GM18511 (cell line): ENCODE results near the gene ARHGEF33.

ENCODE experiments used
- ATAC-seq: cut with Tn5 transposase; IDR thresholded peaks from one replicate; pipeline ENCODE4 v1.9.1; 2021; ENCODE audit warnings: mild to moderate bottlenecking, moderate library complexity; ENCODE audit not compliant: unreplicated experiment

The ARHGEF33 gene

DNA sequence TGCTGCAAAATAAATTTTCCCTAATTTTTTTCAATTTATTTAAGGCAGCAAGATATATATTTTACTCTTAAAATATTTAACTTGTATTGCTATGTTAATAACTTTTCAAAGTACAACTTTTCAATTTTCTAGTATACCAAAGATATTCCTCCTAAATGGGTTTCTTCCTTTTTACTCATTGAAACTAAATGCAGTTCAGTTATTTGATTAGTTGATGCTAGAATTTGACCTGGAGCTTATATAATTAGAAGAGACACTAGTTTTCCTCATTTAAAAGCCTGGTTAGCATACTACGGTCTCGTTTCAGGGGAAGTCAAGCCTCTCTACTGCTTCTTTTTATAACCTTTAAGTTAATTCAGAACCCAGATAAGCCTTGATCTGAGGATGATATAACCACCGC lies at the start of gene ARHGEF33:
ARHGEF33 (plus strand) TSS at position 301 of the 400 bp plus-strand sequence. CDS start 29,573 bp downstream, outside the sequence.
- ATAC-seq = no peak

DNA sequence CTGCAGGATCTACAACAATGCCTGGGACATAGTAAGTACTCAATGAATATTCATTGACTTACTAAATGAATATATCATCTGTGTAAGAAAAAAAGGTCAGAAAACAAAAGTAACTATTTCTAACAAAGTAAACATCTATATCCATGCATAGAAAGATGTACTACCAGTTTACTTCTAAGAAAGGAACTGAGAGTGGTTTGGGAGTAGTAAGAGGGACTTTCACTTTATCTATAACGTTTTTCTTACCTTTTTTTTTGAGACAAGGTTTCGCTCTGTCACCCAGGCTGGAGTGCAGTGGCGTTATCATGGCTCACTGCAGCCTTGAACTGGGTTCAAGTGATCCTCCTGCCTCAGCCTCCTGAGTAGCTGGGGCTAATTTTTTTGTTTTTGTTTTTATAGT lies 39.6 kb upstream of the ARHGEF33 start:
- ATAC-seq = peak; percentile 83

DNA sequence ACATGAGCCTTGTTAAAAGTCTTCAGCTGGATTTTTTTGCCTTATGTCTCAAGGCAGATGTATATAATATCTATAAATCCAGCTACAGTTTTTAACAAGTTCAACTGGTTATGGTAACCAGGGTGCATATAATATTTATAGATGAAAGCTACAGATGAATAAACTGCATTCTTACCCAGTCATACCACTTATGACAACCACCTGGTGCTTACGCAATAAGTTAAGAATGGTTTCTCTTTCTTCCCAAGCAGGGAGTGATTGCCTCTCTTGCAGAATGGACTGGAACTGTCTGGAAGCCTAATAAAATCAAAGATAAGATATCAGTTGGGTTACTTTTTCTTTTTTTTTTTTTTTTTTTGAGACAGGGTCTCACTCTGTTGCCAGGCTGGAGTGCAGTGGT lies 33.5 kb upstream of the ARHGEF33 start:
- no peak for ATAC-seq

DNA sequence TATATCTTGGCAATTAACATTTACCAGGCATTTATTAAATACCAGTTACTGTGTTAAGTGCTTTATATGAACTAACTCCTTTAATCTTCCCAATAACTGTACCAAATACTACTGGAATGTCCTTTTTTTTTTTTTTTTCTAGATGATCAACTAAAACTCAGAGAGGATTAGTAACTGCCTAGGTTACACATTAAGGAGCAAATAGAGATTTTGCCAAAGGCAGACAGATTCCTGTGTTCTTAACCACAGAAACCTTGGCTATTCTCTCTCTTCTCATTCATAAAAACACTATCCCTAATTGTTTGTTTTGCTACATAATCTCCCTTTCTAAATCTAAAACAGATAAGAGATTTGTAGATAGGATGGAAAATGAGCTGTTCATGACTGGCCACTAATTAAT lies 27.2 kb upstream of the ARHGEF33 start:
- ATAC-seq = no peak

DNA sequence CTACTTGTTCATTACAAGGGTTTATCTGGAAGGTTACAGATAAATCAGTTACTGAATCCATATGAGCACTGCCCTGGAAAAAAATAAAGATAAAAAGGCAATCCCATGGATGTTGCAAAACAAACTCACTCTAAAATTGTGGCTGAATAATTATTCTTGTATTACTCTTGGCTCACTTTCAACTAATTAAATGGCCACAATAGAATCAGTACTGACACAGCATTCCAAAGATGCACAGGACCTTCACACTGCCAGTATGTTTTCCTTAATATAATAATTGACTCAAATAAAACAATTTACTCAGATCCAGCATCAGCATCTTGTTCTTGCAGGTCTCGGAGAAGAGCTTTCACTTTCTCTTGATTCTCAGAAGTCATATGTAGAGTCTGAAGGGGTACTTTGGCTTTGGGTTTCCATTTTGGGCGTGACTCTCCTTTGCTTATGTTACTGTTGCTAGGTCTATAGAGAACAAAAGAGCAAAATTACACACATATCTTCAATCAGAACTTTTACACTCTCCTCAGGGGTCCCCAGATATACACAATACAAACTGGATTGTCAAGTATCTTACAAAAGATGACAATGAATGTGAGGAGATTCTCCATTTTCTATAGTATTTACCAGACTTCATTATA lies 26.5 kb upstream of the ARHGEF33 start:
- no peak for ATAC-seq

DNA sequence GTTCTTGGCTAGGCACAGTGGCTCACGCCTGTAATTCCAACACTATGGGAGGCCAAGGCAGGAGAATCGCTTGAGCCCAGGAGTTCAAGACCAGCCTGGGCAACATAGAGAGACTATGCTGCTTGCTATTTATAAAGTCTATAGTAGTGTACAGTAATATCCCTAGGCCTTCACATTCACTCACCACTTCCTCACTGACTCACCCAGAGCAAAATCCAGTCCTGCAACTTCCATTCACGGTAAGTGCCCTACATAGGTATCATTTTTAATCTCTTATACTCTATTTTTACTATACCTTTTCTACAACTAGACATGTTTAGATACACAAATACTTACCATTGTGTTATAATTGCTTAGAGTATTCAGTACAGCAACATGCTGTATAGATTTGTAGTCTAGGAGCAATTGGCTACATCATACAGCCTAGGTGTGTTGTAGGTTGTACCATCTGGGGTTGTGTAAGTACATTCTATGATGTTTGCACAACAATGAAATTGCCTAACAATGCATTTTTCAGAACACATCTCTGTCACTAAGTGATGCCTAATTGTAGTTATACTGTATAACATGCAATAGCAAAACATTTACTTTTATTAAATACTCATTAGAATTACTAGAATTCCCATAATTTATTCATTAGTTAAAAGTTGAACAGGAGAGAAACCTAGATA lies 22.8 kb upstream of the ARHGEF33 start:
- ATAC-seq = no peak

DNA sequence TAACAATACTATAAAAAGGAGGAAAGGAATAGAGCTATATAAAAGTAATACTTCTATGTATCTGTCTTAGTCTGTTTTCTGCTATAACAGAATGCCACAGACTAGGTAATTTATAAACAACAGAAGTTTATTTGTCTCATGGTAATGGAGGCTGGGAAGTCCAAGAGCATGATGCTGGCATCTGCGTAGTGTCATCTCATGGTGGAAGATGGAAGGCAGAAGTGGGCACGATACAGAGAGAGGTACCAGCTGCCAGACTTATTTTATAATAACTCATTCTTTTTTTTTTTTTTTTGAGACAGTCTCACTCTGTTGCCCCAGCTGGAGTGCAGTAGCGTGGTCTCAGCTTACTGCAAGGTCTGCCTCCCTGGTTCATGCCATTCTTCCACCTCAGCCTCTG lies 18.2 kb upstream of the ARHGEF33 start:
- no peak for ATAC-seq

DNA sequence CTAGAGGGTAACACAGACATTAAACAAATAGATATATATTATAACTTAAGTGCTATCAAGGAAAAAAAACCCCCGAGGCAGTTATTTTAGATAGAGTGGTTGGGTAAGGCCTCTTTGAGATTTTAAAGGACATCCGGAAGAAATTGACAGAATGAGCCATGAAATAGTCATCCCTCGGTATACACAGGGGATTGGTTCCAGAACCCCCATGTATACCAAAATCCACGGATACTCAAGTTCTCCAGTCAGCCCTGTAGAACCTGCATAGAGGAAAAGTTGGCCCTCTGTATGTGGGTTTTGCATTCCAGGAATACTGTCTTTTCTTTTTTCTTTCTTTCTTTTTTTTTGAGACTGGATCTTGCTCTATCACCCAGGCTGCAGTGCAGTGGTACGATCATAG lies 15.9 kb upstream of the ARHGEF33 start:
- ATAC-seq = no peak

DNA sequence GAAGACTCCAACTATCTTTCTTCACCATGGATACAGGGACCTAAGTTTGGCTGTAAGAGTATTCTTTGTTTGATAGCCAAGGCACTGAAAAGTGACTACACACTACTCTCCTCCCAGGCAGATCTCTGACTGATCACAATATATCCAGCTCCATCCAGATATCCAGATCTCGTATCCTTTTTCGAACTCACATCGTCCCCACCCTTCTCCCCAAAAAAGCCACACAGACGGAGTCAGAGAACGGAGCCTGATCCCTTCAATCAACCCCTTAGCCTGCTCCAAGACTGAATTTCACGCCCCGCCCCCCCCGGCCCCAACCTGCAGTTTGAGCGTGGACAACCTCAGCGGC lies 14.5 kb upstream of the ARHGEF33 start:
- ATAC-seq = peak; percentile 7

DNA sequence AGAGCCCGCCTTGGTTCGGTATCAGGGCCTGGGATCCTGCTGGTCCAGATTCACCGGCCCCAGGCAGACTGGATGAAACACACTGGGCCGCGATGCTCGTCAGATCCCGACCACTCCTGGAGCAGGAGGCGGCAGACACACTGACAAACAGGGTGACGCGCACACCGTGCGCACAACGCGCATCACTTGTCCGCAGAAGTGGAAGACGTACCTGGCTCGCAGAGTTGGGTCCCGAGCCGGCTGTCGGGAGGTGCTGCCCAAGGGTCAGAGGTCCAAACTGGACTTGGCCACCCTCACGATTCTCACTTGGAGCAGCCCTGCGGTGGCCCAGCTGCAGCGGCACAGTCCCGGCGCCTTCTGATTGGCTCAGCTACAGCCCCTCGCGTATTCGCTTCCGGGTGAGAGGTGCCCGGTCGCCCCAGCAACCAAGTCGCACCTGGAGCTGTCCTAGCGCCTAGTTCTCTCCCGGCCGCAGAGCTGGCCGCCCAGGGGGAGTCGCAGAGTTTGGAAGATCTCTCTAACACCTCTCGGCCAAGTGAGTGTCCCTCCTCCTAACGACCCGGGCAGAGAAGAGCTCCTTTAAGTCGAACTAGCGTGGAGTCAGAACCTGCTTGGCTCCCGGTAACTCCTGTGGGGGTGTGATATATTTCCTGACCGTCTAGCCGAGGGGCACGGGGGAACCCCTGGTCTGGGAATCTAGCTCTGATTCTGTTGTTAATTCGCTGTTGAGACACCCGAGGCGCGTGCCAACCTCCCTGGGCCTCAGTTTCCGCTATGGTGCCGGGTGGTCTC lies 13.9 kb upstream of the ARHGEF33 start, which contains the start of the genes DHX57 and MORN2:
DHX57 (minus strand) TSS at position 359 of the 792 bp plus-strand sequence. CDS start 7,529 bp downstream, outside the sequence.
MORN2 (plus strand) TSS at position 401 of the 792 bp plus-strand sequence.
- ATAC-seq = peak; percentile 100

DNA sequence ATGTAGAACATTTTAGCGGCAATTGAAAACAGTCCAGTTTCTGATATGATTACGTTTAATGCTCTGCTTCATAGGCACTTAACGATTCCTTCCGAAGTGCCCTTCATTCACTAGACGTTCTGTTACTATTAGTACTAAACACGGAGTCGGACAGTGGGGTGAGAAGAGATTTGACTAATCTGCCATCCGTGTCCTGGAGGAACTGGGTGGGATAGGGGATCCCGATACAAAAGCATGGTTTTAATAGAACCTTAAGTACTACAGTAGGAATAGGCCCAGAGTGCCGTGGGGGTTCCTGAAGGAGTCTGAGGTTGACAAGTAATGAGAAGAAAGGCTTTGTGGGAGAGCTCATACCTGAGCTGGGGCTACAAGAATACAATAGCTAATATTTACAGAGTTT lies 13.3 kb upstream of the ARHGEF33 start:
- ATAC-seq = no peak

DNA sequence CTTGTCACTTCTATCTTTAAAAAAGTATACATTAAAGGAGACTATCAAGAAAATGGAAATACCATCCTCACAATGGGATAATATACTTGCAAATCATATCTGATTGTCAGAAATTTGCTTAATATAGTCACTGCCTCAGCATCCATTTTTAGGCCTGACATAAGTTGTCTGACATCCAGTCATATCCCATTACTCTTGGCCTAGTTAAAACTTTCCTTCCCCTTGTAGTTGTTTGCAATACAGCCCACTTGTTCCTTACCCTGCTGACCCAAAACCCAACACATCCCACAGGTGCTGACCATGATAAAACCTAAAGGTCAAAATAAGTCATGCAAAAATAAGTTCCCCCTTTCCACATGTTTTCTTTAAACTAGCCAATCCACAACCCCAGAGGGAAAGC lies 3.6 kb upstream of the ARHGEF33 start:
- no peak for ATAC-seq

DNA sequence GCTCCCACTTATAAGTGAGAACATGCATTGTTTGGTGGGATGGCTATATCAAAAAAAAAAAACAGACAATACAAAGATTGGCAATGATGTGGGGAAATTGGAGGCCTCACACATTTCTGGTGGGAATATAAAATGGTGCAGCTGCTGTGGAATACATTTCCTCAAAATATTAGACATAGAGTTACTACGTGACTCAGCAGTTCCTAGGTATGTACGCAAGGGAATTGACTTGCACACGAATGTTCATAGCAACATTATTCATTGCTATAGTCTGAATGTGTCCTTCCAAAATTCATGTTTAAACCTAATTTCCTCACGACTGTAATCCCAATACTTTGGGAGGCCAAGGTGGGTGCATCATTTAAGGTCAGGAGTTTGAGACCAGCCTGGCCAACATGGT lies 2.3 kb upstream of the ARHGEF33 start:
- ATAC-seq = no peak

DNA sequence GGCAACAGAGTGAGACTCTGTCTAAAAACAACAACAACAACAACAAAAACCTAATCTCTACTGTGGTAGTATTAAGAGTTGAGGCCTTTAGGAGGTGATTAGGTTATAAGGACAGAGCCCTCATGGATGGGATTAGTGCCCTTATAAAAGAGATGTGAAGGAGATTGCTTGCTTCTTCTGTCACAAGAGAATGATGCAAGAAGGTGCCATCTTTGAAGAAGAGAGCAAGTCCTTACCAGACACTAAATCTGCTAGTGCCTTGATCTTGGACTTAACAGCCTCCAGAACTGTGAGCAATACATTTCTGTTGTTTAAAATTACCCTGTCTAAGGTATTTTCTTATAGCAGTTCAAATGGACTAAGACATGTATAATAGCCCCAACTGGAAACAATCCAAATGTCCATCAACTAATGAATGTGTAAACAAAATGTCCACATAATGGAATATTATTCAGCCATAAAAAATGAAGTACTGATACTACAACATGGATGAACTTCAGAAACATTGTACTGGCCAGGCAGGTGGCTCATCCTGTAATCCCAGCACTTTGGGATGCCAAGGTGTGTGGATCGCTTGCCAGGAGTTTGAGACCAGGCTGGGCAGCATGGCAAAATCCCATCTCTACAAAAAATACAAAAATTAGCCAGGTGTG lies 1.6 kb upstream of the ARHGEF33 start:
- no peak for ATAC-seq

DNA sequence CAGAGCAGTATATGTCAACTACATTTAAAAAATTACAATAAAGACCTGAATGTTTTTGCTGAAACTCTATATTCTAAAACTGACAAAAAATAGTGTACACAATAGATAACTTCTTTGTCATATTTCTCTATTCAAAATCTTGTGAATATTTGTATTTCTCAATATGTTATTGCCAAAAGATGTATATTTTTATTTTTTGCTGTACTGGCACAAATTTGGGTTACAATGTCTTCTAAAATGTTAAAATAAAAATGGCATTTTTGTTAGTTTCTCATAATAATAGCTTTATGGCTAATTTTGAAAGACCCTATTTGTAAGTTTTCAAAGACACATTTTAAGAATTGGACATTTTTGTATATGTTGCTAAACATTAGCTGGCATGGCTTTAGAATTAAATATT lies 630 bp upstream of the ARHGEF33 start:
- no peak for ATAC-seq

DNA sequence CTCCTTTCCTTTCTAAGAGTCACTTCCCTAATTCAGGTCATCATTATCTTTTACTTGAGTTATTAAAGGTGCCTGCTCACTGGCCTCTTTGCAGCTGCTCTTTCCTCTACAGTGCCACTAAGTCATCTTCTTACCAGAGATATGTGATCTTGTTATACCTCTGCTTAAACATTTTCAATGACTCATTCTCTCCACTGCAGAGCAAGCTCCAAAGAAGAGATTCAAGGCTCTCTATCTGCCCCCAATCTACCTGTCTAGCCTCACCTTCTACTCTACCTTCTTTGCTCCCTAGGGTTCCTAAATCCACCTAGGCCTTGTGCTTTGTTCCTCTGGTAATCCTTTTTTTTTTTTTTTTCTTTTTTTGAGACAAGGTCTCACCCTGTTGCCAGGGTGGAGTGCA lies 3.1 kb downstream of the ARHGEF33 start:
- ATAC-seq = no peak

DNA sequence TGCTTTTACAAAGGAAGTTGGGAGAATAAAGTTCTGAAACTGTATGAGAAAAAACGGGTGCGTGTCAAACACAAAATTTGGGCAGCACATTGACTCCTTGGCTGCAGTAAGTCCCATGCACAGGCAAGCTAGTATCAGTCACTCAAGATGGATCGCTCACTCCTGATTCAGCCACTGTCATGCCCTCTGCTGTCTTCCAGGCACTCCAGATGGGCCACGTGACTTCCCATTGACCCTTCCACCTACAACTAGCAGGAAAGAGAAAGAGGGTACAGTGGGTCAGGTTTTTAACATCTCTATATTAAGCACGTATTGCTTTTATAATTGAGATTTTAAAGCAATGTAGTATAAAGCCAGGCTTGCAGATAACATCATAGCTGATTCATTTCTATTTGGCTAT lies 8.6 kb downstream of the ARHGEF33 start:
- no peak for ATAC-seq

DNA sequence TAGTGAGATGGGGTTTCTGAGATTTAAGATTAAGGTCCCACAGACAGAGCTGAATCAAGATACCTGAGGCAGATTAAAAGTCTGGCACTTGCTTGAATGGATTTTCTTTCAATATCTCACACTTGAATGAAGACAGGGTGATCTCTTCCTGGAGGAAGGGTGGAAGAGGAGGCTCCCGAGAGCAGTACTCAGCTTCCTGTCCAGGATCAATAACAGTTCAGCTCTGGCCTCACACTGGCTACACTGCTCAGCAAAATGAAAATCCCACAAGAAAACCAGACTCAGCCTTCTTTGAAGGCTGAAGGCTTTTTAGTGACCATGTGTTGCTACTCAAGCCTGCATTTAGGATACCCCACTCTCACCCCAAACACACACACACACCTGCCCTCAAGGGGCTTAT lies 11.1 kb downstream of the ARHGEF33 start:
- ATAC-seq = no peak

DNA sequence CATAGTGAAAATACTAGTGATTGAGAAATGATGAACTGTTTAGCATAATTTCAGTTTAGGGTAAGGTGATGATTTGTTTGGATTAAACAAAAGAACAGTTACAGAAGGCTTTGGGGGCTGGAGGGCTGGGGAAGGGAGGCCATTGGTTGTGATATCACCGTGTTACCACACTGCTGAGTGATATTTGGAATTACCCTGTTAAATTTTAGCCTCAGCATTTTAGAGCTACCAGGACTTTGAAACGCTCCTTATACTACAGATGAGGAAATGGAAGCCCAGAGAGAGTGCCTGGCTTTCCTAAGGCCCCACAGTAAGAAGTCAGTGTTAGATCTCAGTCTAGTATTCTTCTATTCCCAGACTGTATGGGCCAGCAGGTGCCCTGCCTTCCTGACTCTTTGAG lies 15.6 kb downstream of the ARHGEF33 start:
- no peak for ATAC-seq

DNA sequence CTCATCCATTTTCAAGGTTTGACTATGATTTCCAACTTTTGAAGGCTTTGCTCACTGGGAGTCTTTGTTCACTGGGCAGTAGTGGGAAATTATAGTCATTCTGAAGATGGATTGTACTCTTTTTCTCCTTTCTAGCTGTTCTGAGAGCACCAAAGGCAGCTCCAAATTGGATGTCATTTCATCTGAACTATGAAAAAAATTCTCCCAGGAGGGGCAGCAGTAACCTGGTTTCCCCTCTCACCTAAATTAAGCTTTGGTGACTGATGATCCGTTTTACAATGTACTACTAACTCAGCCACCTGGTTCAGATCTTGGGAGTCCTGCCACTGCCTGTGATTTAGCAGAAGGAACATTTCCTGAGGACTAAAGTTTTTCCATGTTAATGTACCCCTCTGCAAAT lies 17.6 kb downstream of the ARHGEF33 start:
- ATAC-seq = no peak
